OCI-LY3 (cell line): Measurements from ENCODE around the gene ANKRD55.
"Not testable (repeated sequence)": the region's sequence is repeated elsewhere in the genome, so short reads cannot be mapped to it uniquely, and the experiment has no call there.

Experiments
- H2AFZ ChIP-seq: fragments of 200-600, 300-600 bp; shearing (Covaris generic); 2 replicates; pipeline ENCODE4 v1.6.0; 2014; ENCODE audit warnings: antibody characterized with exemption, low read depth, low read length
- H3K27ac ChIP-seq: fragments of 200-600, 300-600 bp; sonication (generic); 2 replicates; pipeline ENCODE4 v1.5.1; 2014; ENCODE audit warnings: mild to moderate bottlenecking, low read length, moderate library complexity, mixed read lengths
- H3K27me3 ChIP-seq: fragments of 200-600, 300-600 bp; sonication (generic); 2 replicates; pipeline ENCODE4 v1.6.1; 2014; ENCODE audit warnings: low read depth, low read length, mixed read lengths
- H3K36me3 ChIP-seq: fragments of 200-600, 300-600 bp; sonication (generic); replicated peaks from 2 replicates; pipeline ENCODE3; 2014; ENCODE audit warnings: low read depth, low read length, mixed read lengths
- H3K4me1 ChIP-seq: fragments of 300-600, 200-600 bp; sonication (generic); 2 replicates; pipeline ENCODE4 v1.6.1; 2014; ENCODE audit warnings: low read length, mixed read lengths
- H3K4me2 ChIP-seq: fragments of 200-600, 300-600 bp; sonication (generic); 2 replicates; pipeline ENCODE4 v1.6.1; 2014; ENCODE audit warnings: low read length, mixed read lengths
- H3K4me3 ChIP-seq: fragments of 300-600, 200-600 bp; sonication (generic); 2 replicates; pipeline ENCODE4 v1.5.1; 2014; ENCODE audit warnings: antibody characterized with exemption, mild to moderate bottlenecking, low read length, moderate library complexity
- H3K79me2 ChIP-seq: fragments of 300-600, 200-600 bp; shearing (Covaris generic); 2 replicates; pipeline ENCODE4 v1.6.1; 2014; ENCODE audit warnings: mild to moderate bottlenecking, low read length, mixed read lengths
- H3K9ac ChIP-seq: fragments of 300-600, 200-600 bp; shearing (Covaris generic); 2 replicates; pipeline ENCODE4 v1.6.0; 2014; ENCODE audit warnings: mild to moderate bottlenecking, low read length, moderate library complexity
- H3K9me3 ChIP-seq: fragments of 200-600, 300-600 bp; shearing (Covaris generic); 2 replicates; pipeline ENCODE4 v1.6.1; 2014; ENCODE audit warnings: low read length, mixed read lengths; ENCODE audit not compliant: insufficient read depth
- H4K20me1 ChIP-seq: fragments of 200-600, 300-600 bp; sonication (generic); 2 replicates; pipeline ENCODE4 v1.6.1; 2016; ENCODE audit warnings: low read length, mixed read lengths; ENCODE audit not compliant: insufficient read depth
- EZH2phosphoT487 ChIP-seq: fragments of 200-600 bp; shearing (Covaris generic); IDR thresholded peaks from 2 replicates; pipeline ENCODE4 v1.6.1; 2018; ENCODE audit warnings: antibody characterized with exemption, mixed run types, low read depth
- TF ChIP-seq, protein P1 (sequence below): fragments of 200-600, 300-600 bp; sonication (generic); IDR thresholded peaks from 2 replicates; pipeline ENCODE4 v1.5.1; 2014; ENCODE audit warnings: antibody characterized with exemption, low read length, low read depth

The ANKRD55 gene

DNA sequence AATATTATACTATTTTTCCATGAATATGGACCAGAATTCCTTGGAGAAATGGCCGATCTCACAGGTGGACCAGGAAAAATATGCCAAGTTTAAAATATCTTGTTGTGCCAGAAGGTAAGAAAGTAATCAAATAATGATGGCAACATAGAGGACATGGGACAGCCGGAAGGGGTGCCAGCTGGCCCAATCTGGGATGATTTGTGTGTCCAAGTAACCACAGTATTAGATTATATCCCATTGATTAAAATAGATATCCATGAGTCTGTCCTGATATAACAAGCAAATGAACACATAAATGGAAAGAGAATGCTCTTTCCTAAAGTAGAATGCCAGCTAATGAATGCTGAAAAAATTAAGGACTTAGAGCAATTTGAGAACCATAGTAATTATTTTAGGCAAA is 39.6 kb upstream of the ANKRD55 start:
- no peaks in the 10 kb centered on the region for H3K9me3 ChIP-seq
- H3K4me1 ChIP-seq: peaks cover 12% of the 10 kb centered on the region
- no peaks in the 10 kb centered on the region for H3K36me3 ChIP-seq
- H3K79me2 ChIP-seq: no peaks in the 10 kb centered on the region
- no peak overlapping the region for H3K4me3 ChIP-seq
- no peak overlapping the region for H3K27ac ChIP-seq
- TF ChIP-seq, protein P1, sequence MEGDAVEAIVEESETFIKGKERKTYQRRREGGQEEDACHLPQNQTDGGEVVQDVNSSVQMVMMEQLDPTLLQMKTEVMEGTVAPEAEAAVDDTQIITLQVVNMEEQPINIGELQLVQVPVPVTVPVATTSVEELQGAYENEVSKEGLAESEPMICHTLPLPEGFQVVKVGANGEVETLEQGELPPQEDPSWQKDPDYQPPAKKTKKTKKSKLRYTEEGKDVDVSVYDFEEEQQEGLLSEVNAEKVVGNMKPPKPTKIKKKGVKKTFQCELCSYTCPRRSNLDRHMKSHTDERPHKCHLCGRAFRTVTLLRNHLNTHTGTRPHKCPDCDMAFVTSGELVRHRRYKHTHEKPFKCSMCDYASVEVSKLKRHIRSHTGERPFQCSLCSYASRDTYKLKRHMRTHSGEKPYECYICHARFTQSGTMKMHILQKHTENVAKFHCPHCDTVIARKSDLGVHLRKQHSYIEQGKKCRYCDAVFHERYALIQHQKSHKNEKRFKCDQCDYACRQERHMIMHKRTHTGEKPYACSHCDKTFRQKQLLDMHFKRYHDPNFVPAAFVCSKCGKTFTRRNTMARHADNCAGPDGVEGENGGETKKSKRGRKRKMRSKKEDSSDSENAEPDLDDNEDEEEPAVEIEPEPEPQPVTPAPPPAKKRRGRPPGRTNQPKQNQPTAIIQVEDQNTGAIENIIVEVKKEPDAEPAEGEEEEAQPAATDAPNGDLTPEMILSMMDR: no peak
- H4K20me1 ChIP-seq: no peaks in the 10 kb centered on the region
- H3K4me2 ChIP-seq: no peak overlapping the region
- H3K9ac ChIP-seq: no peak overlapping the region
- H3K27me3 ChIP-seq: no peaks in the 10 kb centered on the region
- H2AFZ ChIP-seq: no peak overlapping the region

DNA sequence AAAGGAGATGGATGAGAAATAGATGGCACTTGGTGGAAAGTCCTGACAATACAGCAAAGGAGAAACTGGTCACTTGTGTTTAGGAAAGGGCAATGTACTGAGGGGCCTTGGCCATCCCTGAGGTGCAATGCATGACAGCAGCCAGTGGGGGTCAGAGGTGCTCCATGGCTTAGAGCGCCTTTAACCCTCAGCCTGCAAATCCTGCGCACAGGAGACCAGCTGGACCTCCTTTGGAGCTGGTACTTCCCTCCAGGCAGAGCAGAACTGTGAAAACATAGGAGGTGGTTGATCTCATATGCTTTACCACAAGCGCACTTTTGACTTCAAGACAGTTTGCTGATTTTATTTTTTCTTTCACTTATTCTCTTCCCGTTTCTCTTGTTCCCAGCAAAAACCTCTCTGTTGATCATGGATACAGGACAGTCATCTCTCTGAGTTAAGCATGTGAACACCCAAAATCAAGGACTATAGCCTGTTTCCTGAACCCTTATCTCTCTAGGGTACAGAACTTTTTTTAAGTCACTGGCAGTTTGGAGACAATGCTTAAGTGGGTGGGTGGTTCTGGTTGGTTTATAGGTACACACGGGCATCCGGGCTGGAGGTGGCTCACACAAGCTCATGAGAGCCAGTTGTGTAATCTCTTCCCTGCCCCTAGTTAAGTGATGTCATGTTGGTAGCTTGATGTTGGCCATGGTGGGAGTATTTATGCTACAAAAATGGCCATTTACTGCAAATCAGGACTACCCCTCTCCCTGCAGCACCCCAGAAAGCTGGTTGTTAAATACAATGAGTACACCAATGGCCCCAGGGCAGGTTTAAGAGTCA is 37.6 kb upstream of the ANKRD55 start:
- Histone ChIP-seq H3K79me2 (no peaks in the 10 kb centered on the region), H2AFZ (no peak overlapping the region), H3K27ac (no peak overlapping the region), H3K4me1 (peaks cover 12% of the 10 kb centered on the region), H3K36me3 (no peaks in the 10 kb centered on the region), H3K4me2 (peak overlapping the region; percentile 72), H3K9ac (no peak overlapping the region; the same call in 1 of the 2 replicates), H4K20me1 (no peaks in the 10 kb centered on the region), H3K9me3 (no peaks in the 10 kb centered on the region), H3K27me3 (no peaks in the 10 kb centered on the region), H3K4me3 (peak overlapping the region; percentile 54)
- TF ChIP-seq EZH2phosphoT487: no peak
- TF ChIP-seq, protein P1: peak; percentile 76

DNA sequence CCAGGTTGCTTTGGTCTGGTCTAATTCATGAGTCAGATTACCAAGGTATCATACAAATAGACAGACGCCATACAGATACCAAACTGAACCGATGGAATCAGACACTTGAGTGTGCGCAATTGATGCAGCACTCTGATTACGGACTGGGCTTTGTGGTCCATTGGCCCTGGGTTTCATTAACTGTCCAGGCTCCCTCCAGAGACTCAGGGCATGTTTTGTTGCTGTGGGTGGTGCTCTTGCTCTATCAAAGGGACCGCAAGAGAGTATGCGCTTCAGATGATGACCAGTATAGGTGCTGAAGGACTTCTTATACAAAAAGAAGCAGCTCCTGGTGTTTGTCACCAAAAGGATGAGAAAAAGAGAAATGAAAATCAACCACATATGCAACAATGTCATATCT is 36.9 kb upstream of the ANKRD55 start:
- no peak overlapping the region for H3K27ac ChIP-seq
- no peak for TF ChIP-seq EZH2phosphoT487
- TF ChIP-seq, protein P1: no peak; the same call in 1 of the 2 replicates
- H3K4me2 ChIP-seq: peak overlapping the region; percentile 72
- H3K4me3 ChIP-seq: peak overlapping the region; percentile 54
- no peaks in the 10 kb centered on the region for H3K9me3 ChIP-seq
- H2AFZ ChIP-seq: no peak overlapping the region
- no peaks in the 10 kb centered on the region for H3K79me2 ChIP-seq
- H3K4me1 ChIP-seq: peaks cover 12% of the 10 kb centered on the region
- no peaks in the 10 kb centered on the region for H4K20me1 ChIP-seq
- no peaks in the 10 kb centered on the region for H3K27me3 ChIP-seq
- no peaks in the 10 kb centered on the region for H3K36me3 ChIP-seq
- no peak overlapping the region; the same call in 1 of the 2 replicates for H3K9ac ChIP-seq

DNA sequence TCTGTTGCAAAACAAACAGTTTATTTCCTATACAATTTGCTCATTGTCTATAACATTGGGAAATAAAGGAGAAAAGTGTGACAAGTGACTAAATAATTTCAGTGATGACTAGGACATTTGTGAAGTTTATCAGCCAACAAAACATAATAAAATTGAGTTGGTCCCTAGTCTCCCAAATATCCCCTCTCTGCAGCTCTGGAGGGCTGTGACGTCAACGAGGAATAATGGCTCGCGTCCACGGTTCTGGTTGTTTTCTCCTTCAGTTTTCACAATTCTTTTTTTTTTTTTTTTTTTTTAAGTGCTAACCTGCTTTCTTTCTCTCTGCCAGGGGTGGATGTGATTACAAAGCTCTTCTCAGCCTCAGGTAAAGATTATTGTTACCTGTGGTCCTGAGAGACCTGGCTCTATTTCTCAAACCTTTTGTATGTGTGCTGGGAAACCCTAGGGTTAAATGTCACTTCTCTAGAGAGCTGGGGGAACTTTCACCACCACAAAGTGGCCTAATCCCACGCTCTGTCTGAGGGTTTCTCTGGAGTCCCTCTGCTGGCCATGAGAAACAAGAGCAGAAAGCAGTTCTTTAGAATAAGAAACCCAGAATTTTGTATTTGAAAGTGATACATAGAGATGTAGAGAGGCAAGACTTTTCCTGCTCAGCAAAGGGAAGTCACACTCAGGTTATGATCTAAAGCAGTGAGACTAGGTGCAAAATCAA is 36.2 kb upstream of the ANKRD55 start:
- Histone ChIP-seq H3K4me3 (no peak overlapping the region), H3K4me2 (no peak overlapping the region), H3K27me3 (no peaks in the 10 kb centered on the region), H2AFZ (no peak overlapping the region), H4K20me1 (no peaks in the 10 kb centered on the region), H3K79me2 (no peaks in the 10 kb centered on the region), H3K9me3 (no peaks in the 10 kb centered on the region), H3K36me3 (no peaks in the 10 kb centered on the region), H3K4me1 (peaks cover 12% of the 10 kb centered on the region), H3K9ac (no peak overlapping the region), H3K27ac (no peak overlapping the region)
- TF ChIP-seq, protein P1: peak; percentile 27; the same call in 1 of the 2 replicates
- no peak for TF ChIP-seq EZH2phosphoT487

DNA sequence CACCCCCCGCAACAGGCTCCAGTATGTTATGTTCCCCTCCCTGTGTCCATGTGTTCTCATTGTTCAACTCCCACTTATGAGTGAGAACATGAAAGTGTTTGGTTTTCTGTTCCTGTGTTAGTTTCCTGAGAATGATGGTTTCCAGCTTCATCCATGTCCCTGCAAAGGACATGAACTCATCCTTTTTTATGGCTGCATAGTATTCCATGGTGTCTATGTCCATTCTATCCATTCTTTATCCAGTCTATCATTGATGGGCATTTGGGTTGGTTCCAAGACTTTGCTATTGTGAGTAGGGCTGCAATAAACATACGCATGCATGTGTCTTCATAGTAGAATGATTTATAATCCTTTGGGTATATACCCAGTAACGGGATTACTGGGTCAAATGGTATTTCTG is 35.6 kb upstream of the ANKRD55 start:
- not testable (repeated sequence) for H3K36me3 ChIP-seq, H2AFZ ChIP-seq, H3K4me2 ChIP-seq, H3K79me2 ChIP-seq, H3K9ac ChIP-seq, H4K20me1 ChIP-seq, H3K27me3 ChIP-seq, H3K9me3 ChIP-seq, H3K4me3 ChIP-seq, H3K27ac ChIP-seq
- peaks cover 12% of the 10 kb centered on the region for H3K4me1 ChIP-seq
